GM12801 (cell line): ENCODE data around the gene SAE1.

Experiments used
- TF ChIP-seq, protein P1 (sequence below): IDR thresholded peaks from one replicate; pipeline ENCODE4 v1.5.1; 2011; ENCODE audit warnings: control low read depth; ENCODE audit not compliant: insufficient read length; ENCODE audit errors: extremely low read depth

Gene SAE1

DNA sequence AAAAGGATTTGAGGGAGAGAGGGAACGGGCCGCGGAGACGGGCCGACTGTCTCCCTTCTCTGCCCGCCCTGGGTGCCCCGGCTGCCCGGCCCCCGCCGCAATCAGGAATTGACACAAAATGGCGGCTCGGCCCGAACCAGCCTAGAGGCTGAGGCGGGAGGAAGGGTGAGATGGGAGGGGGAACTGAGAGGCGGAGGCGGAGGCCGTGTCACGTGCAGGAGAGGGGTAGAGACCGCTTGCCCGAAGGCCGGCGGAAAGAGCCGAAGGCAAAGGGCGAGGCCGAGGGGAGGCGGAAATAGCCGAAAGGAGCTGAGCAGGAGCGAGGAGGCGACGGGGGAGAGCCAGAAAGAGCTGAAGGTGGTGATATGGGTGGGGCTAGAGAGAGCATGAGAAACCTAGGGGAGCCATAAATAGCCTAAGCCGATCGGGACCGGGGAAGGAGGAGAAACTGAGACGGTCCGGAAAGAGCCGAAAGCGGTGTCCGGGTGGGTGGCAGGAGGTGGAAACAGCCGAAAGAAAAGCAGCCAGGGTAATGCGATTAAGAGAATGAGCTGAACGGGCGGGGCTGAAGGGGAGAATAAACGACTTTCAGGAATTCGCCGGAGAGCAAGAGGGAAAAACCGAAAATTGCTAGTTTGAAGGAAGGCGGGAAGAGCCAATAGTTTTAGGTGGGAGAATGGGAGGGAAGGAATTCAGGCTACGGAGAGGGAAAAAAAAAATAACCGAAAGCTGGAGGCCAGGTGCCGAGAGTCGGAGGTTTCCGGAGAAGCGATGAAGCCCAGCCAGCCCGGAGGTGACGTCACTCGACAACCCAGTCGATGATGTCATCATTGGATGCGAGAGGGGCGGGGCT is 17.4 kb upstream of the SAE1 start, which contains the start of gene ZC3H4:
ZC3H4 (minus strand) TSS at position 780 of the 853 bp plus-strand sequence. CDS start 1,192 bp downstream, outside the sequence.
- TF ChIP-seq, protein P1, sequence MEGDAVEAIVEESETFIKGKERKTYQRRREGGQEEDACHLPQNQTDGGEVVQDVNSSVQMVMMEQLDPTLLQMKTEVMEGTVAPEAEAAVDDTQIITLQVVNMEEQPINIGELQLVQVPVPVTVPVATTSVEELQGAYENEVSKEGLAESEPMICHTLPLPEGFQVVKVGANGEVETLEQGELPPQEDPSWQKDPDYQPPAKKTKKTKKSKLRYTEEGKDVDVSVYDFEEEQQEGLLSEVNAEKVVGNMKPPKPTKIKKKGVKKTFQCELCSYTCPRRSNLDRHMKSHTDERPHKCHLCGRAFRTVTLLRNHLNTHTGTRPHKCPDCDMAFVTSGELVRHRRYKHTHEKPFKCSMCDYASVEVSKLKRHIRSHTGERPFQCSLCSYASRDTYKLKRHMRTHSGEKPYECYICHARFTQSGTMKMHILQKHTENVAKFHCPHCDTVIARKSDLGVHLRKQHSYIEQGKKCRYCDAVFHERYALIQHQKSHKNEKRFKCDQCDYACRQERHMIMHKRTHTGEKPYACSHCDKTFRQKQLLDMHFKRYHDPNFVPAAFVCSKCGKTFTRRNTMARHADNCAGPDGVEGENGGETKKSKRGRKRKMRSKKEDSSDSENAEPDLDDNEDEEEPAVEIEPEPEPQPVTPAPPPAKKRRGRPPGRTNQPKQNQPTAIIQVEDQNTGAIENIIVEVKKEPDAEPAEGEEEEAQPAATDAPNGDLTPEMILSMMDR: no peak

DNA sequence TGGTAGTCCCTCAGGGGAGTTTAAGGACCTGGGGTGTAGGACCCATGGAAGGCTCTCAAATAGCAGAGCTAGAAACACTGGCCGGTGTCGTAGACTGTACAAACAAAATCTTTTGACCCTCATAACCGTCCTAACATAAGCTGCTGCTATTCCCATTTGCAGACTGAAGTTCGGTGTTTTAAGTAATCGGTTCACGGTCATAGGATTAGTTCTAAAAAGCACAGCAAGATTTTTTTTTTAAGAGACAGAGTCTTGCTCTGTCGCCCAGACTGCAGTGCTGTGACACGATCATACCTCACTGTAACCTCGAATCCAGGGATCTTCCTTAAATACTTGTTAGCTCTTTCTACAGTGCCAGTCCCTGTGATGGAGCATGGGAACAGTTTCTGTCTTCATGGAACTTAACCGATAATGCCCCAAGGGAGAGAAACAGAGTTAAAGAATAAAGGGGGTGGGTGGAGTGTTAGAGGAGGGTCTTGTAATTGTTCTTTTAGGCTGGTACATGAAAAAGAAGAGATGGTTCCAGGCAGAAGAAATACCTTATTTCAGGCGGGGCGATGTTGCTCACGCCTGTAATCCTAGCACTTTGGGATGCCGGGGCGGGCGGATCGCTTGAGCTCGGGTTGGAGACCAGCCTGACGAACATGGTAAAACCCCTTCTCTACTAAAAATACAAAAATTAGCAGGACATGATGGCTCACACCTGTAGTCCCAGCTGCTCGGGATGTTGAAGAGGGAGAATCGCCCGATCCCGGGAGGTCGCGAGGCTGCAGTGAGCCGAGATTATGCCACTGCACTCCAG is 16.6 kb upstream of the SAE1 start:
- TF ChIP-seq, protein P1: no peak

DNA sequence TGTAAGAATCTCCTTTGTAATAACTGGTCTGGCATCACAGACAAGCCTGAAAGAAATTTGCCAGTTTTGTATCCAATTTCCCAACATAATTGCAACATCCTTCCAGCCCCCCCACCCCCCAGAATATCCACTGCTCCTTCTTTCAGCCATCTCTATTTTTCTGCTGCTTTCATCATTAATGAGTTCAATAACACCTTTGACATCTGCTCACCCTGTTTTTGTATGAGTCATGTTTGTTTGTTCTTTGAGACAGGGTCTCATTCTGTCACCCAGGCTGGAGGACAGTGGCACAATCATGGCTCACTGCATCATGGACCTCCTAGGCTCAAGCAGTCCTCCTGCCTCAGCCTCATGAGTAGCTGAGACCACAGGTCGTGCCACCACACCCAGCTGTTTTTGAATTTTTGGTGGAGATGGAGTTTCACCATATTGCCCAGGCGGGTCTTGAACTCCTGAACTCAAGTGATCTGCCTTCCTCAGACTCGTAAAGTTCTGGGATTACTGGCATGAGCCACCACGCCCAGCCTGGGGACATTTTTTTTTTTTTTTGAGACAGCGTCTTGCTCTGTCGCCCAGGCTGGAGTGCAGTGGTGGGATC is 10.1 kb upstream of the SAE1 start:
- TF ChIP-seq, protein P1: no peak

DNA sequence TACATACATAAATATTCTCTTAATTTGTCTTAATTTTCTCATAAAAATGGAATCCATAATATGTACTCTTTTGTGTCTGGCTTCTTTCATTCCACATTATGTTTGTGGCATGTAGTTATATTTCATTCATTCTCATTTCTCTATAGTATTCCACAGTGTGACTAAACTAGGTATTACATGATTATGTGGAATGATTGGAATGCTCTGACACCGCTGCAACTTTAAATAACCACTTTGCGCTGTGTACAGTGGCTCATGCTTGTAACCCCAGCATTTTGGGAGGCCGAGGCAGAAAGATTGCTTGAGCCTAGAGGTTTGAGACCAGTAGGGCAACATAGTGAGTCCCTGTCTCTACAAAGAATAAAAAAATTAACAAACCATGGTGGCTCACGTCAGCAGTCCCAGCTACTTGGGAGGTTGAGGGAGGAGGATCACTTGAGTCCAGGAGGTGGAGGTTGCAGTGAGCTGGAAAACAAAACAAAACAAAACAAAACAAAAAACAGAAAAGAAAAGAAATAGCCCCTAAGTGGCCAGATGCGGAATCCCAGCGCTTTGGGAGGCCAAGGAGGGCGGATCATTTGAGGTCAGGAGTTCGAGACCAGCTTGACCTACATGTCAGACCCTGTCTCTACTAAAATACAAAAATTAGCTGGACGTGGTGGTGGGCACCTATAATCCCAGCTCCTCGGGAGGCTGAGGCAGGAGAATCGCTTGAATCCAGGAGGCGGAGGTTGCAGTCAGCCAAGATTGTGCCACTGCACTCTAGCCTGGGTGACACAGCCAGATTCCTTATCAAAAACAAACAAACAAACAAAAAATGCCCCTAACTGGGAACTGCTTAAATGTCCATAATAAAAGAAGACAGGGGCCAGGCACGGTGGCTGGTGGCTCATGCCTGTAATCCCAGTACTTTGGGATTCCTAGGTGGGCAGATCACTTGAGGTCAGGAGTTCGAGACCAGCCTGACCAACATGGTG is 8.0 kb upstream of the SAE1 start:
- TF ChIP-seq, protein P1: no peak

DNA sequence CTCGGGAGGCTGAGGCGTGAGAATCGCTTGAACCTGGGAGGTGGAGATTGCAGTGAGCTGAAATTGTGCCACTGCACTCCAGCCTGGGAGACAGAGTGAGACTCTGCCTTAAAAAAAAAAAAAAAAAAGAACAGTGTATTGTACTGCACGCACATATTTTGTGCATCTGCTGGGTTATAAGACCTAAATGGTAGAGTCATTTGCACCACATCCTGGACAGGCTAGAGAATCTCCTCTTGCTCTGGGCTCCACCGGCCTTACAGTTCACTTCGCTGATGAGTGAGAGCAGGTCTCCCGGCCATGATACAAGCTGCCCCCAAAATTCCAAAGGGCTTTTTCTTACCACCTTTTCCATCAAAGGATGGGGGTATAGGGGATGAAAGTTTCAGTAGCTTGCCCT is 7.2 kb upstream of the SAE1 start:
- TF ChIP-seq, protein P1: no peak

DNA sequence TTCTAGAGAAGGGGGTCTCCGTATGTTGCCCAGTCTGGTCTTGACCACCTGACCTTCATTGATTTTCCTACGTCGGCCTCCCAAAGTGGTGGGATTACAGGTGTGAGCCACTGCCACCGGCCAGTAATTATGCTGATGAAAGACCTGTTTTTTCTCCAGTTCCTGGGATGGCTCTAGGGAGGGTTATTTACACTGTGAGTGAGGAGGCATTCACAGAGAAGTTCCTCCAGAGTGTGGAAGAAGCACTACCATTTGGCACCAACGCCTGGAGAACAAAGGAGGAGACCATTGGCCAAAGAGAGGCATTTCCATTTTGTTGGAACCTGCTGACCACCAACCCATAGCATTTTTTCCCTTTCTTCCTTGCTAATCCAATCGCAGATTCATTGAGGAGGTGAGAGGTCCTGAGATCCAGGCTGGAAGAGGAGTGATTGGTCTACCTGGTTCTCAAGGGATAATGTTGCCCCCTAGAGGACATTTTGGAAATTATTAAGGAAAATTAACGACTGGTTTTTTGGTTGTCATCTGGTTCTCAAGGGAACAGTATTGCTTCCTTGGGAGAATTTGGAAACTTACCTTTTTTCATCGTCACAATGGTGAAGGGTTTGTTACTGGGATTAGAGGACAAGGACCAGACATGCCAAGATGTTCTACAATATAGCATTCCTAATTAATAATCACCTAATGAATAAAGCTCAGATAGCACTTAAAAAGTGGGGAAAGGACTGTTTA is 5.5 kb upstream of the SAE1 start:
- TF ChIP-seq, protein P1: no peak
